Gastrocnemius medialis (tissue), 4 donors: Measurements from ENCODE around the gene OCRL. TPM values are rescaled to one million over a fixed set of nuclear protein-coding genes. Genes with fewer than 3 reads are reported as not detected.

ENCODE experiments used
- ATAC-seq, 2 donors: fragments of 150-250 bp; one replicate each; pipeline ENCODE4 v1.9.1; 2016
- DNase-seq, 2 donors: peaks; one replicate each; pipeline ENCODE4 v3.0.0-alpha.2; 2019
- H3K27ac ChIP-seq, 4 donors: fragments of 200-600 bp; sonication (generic); 1 replicate in 1 of 4; 2 replicates in 3 of 4; pipeline ENCODE4 v1.5.1; 2016 to 2018; ENCODE audit warnings: mild to moderate bottlenecking in 2 of 4, moderate library complexity in 1 of 4
- H3K27me3 ChIP-seq, 3 donors: fragments of 200-600 bp; sonication (generic) in 2 of 3; 1 replicate in 1 of 3; 2 replicates in 2 of 3; pipeline versions ENCODE4 v1.5.1 to v1.6.0; 2016 to 2019; ENCODE audit warnings: mild to moderate bottlenecking in 1 of 3, moderate library complexity in 1 of 3
- H3K36me3 ChIP-seq, 2 donors: fragments of 200-600 bp; sonication (generic) in 1 of 2; one replicate each; pipeline ENCODE4 v1.5.1; 2017 to 2018
- H3K4me1 ChIP-seq, 2 donors: fragments of 200-600 bp; sonication (generic) in 1 of 2; one replicate each; pipeline ENCODE4 v1.5.1; 2016 to 2017; ENCODE audit warnings: mild to moderate bottlenecking in 2 of 2
- H3K4me3 ChIP-seq, 4 donors: fragments of 200-600 bp; sonication (generic) in 3 of 4; 1 replicate in 1 of 4; 2 replicates in 3 of 4; pipeline ENCODE4 v1.5.1; 2016 to 2019; ENCODE audit warnings: mild to moderate bottlenecking in 2 of 4
- H3K9me3 ChIP-seq, 3 donors: fragments of 200-600 bp; sonication (generic) in 2 of 3; 1 replicate in 1 of 3; 2 replicates in 2 of 3; pipeline ENCODE4 v1.5.1; 2016 to 2019
- CTCF ChIP-seq, 5 experiments: fragments of 450-650 bp in 3 of 5; fragments of 200-600 bp in 2 of 5; sonication (generic) in 2 of 5; IDR thresholded peaks in 4 of 5; conservative IDR thresholded peaks in 1 of 5; 1 replicate in 4 of 5; 2 replicates in 1 of 5; pipeline ENCODE4 v1.5.1; 2016 to 2019; ENCODE audit warnings: antibody characterized with exemption in 5 of 5, mild to moderate bottlenecking in 3 of 5, moderate library complexity in 3 of 5
- POLR2A ChIP-seq, 2 donors: fragments of 450-650 bp; IDR thresholded peaks; one replicate each; pipeline ENCODE4 v1.6.1; 2017; ENCODE audit warnings: antibody characterized with exemption in 2 of 2, mild to moderate bottlenecking in 2 of 2, moderate library complexity in 2 of 2
- in situ Hi-C, 4 donors: fragments of 200-750 bp; cut with MboI; loops; one replicate each; pipeline versions ENCODE4 v1.15.0 to v1.8.0; 2017; ENCODE audit warnings: low sequenced_read_pairs in 4 of 4
- intact Hi-C: fragments of 100-400 bp; cut with DNase I; formaldehyde crosslinking; loops from one replicate; pipeline ENCODE4 v1.15.1; 2023; ENCODE audit warnings: low total_unique reads
- total RNA-seq, 4 donors: library from RNA; depleted of rRNA; stranded (reverse); fragments of >200 nt; gene quantifications; one replicate each; pipeline versions ENCODE4 v1.1.0 to v1.2.3, GENCODE V29; 2016

Gene OCRL
- total RNA-seq, 4 donors from 2014 or later = 6.7 to 10.8 (median 8.6) TPM

- Histone ChIP-seq H3K4me3 (peak overlapping the region; percentile 68 to 87 (median 75)), H3K9me3 (no peaks in the 10 kb centered on the region), H3K36me3 (no peaks in the 10 kb centered on the region), H3K27ac (peak overlapping the region; percentile 89 to 93 (median 91)), H3K4me1 (peaks cover 6 to 21% of the 10 kb centered on the region in 2 donors), H3K27me3 (no peaks in the 10 kb centered on the region)
- DNase-seq = peak; percentile 16 to 35
- intact Hi-C loops (loop anchor here (2.0 kb wide), 1 partner anchor 18 kb away; the partner anchor contains the start of gene SMARCA1), in situ Hi-C loops (no loop called here)
- peak; percentile 67 to 70 for ATAC-seq
- TF ChIP-seq POLR2A (IDR thresholded peaks at IDR 0.05) = peak in 1 of 2 donors; percentile 12
- no peak for TF ChIP-seq CTCF (IDR thresholded peaks at IDR 0.05 in 4 of 5, conservative IDR thresholded peaks at IDR 0.05 in 1 of 5)
Measured at GRCh38 chrX:129540722-129541184, 694 bp downstream of the OCRL start.

- no peaks in the 10 kb centered on the region for H3K9me3 ChIP-seq
- DNase-seq (no peak), ATAC-seq (peak; percentile 58 to 59)
- TF ChIP-seq CTCF (IDR thresholded peaks at IDR 0.05 in 4 of 5, conservative IDR thresholded peaks at IDR 0.05 in 1 of 5) (no peak), POLR2A (IDR thresholded peaks at IDR 0.05) (no peak)
- intact Hi-C loops (no loop called here), in situ Hi-C loops (no loop called here)
- H3K4me1 ChIP-seq = peaks cover 6 to 21% of the 10 kb centered on the region in 2 donors
- peaks cover 0 to 3% of the 10 kb centered on the region in 2 donors for H3K36me3 ChIP-seq
- no peaks in the 10 kb centered on the region for H3K27me3 ChIP-seq
- peak overlapping the region in 1 of 4 donors; percentile 21 for H3K4me3 ChIP-seq
- H3K27ac ChIP-seq = peak overlapping the region; percentile 41 to 91 (median 60)
Measured at GRCh38 chrX:129544780-129545179, 4.7 kb downstream of the OCRL start.

- H3K9me3 ChIP-seq = no peaks in the 10 kb centered on the region
- ATAC-seq (no peak), DNase-seq (no peak)
- H3K4me3 ChIP-seq = no peak overlapping the region
- H3K36me3 ChIP-seq = peaks cover 0 to 4% of the 10 kb centered on the region in 2 donors
- in situ Hi-C loops (no loop called here), intact Hi-C loops (no loop called here)
- peak overlapping the region; percentile 15 to 91 (median 60) for H3K27ac ChIP-seq
- TF ChIP-seq POLR2A (IDR thresholded peaks at IDR 0.05) (no peak), CTCF (IDR thresholded peaks at IDR 0.05 in 4 of 5, conservative IDR thresholded peaks at IDR 0.05 in 1 of 5) (no peak)
- H3K27me3 ChIP-seq = no peaks in the 10 kb centered on the region
- peaks cover 6 to 21% of the 10 kb centered on the region in 2 donors for H3K4me1 ChIP-seq
Measured at GRCh38 chrX:129545408-129545807, 5.3 kb downstream of the OCRL start.

GRCh38 chrX:129549124-129549523 lies 9.1 kb downstream of the OCRL start:
- H3K27me3 ChIP-seq = no peaks in the 10 kb centered on the region
- DNase-seq (no peak), ATAC-seq (no peak)
- H3K4me3 ChIP-seq = no peak overlapping the region
- TF ChIP-seq POLR2A (IDR thresholded peaks at IDR 0.05) (no peak), CTCF (IDR thresholded peaks at IDR 0.05 in 4 of 5, conservative IDR thresholded peaks at IDR 0.05 in 1 of 5) (no peak)
- intact Hi-C loops = no loop called here
- in situ Hi-C loops = no loop called here
- peaks cover 4 to 10% of the 10 kb centered on the region in 2 donors for H3K4me1 ChIP-seq
- H3K9me3 ChIP-seq = no peaks in the 10 kb centered on the region
- peaks cover 0 to 4% of the 10 kb centered on the region in 2 donors for H3K36me3 ChIP-seq
- H3K27ac ChIP-seq = no peak overlapping the region
